GM18868 (cell line): ENCODE results near the gene GET4.

Experiments
- ATAC-seq: cut with Tn5 transposase; IDR thresholded peaks from one replicate; pipeline ENCODE4 v1.9.1; 2021; ENCODE audit warnings: mild to moderate bottlenecking, moderate library complexity; ENCODE audit not compliant: unreplicated experiment

The GET4 gene

DNA sequence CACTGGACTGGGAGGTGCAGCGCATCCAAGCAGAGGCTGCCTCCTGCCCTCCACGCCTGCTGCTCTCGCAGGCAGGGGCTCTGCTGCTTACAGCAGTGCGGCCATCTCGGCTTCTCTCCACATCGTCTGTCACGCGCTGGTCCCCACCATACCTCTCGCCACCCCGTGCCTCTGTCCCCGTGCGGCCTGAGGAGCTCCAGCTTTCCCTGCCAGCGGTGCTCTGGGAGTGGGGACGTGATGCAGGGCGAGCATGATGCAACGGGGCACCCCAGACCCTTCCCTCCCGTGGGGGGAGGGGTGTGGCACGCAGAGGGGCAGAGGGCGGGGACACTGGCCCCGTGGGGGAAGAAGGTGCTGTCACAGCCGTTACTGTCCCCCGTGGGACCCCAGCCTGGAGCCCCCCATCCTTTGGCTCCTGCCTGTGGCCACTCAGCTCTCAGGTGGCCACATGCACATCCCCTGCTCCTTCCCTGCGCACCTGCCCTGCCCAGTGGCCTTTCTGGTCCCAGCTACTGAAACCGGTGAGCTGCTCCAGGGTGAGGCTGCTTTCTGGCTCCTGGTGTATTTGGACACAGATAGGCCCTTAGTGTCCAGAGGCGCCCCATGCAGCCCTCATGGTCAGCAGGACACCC is 9.0 kb downstream of the GET4 start:
- ATAC-seq, result no peak

DNA sequence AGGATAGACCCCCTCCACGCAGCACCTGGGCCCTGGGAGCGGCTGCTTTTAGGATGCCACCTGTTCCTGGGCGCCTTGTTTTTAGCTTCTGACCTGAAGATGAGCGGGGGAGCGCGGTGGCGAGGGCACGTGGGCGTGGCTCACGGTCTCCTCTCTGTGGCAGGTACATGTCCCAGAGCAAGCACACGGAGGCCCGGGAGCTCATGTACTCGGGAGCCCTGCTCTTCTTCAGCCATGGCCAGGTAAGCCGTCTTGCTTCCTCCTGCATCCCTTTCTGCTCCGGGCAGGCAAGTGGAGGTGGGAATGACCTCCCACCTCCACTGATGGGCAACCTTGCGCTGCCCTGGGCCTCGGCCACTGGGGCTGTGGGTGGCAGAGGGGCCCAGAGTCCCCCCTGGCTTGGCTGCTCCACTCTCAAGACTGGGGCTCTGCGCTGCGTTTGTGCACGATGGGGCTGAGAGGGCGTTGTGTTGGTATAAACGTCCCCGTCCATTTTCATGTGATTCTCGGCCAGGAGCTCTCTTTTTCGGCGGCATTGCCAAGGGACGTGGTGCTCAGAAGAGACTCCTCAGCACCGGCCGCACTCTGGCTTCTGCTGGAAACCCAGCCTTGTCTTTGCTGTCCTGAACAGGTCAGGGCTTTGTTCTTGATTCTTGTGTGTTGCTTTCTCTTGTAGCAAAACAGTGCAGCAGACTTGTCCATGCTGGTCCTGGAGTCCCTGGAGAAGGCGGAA is 9.7 kb downstream of the GET4 start:
- ATAC-seq, result no peak

DNA sequence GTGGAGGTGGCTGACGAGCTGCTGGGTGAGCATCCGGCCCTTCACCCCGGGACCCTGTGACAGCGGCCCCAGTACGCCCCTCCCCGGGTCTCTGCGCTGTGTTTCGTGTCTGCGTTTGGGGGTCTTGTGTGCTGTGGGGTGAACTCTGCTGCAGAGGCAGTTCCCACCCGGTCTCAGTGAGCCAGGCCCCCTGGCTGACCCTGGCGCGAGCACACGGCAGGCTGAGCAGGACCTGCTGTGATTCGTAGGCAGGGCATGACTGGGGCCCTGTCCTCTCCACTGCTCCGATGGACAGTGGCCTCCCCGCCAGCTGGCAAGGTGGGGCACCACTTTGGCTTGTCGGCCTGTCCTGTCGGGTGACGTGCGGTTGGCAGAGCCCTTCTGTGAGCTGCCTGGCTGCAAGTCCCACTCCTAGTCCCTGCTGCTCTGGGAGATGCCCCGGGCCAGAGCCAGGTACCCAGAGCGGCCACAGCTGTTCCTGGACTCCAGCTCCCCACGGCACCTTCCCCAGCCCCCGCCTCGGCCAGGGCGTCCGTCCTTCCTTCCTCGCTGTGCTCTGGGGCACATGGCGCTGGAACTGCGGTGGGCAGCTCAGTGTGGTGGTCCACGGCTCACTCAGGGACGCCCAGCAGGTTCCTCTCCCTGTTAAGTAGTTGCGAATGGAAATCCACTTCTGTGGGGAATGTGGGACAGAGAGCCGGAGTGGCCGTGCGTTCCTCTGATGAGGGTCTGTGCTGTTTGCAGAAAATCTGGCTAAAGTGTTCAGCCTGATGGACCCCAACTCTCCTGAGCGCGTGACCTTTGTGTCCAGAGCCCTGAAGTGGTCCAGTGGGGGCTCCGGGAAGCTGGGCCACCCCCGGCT is 10.5 kb downstream of the GET4 start:
- ATAC-seq, result no peak

DNA sequence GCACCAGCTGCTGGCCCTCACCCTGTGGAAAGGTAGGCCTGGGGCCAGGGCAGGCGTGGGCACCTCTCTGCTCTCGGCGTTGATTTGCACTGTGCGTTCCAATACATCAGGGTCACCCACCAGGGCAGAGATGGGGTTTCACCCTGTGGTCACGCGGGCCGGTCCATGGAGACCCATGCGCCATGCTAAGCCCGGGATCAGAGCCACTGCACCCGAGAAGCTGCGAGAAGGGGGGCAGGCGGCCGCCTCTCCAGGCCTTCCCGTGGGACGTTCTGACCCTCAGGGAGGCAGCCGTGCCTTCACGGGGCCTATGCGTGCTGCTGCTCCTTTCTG is 11.1 kb downstream of the GET4 start:
- ATAC-seq, result no peak

DNA sequence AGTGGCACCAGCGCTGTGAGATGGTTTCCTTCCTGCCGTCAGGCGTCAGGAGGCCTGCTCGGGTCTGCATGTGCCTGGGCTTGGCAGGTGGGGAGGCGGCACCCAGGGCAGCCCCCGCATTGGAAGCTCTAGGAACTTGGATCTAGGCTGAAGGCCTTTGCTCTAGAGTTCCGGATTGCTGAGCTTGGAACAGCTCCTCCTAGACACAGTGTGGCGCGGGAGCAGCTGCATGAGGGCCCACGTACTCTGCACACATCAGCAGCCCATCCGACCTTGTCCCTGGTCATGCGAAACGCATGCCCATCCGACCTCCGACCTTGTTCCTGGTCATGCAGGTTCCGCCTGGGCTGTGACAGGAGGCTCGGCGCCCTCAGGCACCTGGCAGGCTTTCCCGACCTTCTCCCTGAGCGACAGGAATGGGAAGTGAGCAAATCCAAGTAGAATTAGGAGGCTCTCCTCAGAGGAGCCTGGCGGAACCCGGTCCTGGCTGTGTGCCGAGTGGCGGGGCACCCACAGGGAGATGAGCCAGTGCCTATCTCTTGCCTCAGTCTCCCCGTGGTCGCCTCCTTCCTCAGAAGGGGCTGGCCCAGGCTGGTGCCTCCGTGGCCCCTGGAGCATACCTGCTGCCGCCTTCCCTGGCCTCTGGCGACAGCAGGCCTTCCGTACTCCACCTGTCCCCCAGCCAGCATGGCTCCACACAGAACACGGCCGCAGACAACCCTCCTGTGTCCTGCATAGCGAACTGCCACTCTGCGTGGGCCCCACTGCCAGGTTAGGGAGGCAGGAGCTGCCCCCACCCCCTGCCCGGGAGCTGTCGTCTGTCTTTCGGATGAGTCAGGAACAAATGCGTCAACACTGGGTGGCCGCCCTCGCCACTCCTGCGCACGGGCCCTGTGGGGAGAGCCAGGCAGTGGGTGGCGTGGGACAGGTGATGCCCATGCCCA is 12.0 kb downstream of the GET4 start:
- no peak for ATAC-seq

DNA sequence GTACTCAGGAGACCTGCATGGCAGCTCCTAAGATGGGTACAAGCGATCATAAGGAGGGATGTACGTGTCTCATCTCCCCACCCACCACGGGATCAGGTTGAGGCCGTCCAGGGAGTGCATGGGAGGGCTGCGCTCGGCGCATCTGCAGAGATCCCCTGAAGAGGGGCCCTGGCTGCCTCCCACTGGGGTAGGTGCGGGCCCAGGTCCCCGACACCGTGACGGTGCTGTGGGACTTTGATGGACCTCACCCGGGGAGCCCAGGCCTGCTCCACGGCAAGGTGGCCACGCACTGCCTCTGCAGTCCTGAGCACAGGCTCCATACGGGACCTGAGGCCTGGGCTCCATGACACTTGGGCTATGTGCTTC is 12.7 kb downstream of the GET4 start:
- ATAC-seq, result no peak

DNA sequence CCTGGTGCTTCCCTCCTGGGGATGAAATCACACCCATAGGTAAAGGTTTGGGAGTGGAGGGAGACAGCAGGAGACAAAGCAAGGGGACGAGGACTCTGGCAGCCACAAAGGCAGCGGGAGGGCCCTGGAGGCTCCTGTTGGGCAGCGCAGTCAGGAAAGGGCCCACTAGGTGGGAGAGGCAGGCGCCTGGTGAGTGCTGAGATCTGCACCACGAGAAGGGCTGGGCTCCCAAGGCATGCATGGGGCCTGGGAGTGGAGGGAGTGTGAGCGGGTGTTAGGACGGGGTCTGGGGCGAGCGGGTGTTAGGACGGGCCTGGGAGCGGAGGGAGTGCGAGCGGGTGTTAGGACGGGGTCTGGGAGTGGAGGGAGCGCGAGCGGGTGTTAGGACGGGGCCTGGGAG is 13.0 kb downstream of the GET4 start:
- no peak for ATAC-seq

DNA sequence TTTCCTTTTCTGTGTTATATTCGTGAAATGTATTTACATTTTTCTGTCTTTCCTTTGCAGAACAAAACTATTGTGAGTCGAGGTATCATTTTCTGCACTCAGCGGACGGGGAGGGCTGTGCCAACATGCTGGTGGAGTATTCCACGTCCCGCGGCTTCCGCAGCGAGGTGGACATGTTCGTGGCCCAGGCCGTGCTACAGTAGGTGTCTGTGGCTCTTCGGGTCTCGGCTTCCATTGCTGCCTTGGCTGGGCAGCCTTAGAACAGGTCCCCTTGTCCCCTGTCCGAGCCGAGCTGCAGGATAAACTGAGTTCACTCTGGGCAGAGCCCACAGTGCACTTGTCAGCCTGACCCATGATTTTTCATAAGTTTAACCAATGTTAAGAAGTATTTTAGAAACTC is 14.5 kb downstream of the GET4 start:
- ATAC-seq, result no peak

DNA sequence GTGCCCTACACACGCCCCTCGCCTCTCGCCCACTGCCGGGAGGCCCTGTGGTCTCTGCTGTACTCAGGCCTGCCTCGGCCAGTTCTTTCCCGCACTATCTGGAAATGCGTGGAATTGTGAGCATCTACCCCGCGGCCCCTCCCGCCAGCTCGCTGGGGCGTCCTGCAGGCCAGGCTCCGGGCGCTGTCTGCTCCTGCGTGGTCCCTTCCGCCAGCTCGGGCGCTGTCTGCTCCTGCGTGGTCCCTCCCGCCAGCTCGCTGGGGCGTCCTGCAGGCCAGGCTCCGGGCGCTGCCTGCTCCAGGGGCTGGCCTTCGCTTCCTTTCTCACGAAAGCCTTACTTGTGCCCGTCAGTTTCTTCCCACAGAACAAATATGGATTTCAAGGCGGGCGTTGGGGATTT is 14.9 kb downstream of the GET4 start:
- no peak for ATAC-seq

DNA sequence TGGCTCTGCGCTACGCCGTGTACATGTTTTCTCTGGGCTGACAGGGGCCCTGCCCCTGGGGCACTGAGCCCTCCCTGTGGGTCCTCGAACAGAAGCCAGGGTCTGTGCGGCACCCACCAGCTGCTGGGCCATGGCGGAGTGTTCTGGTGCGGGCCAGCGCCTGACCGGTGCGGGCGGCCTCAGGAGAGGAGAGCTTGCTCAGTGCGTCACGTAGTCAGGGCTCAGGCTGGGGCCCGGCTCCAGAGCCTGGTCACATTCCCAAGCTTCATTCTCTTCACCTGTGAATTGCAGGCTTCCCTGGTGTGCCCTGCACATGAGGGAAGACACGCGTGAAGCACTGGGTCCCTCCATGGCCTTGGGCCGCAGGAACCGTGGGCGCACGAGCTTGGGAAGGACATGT is 15.5 kb downstream of the GET4 start:
- ATAC-seq, result no peak

DNA sequence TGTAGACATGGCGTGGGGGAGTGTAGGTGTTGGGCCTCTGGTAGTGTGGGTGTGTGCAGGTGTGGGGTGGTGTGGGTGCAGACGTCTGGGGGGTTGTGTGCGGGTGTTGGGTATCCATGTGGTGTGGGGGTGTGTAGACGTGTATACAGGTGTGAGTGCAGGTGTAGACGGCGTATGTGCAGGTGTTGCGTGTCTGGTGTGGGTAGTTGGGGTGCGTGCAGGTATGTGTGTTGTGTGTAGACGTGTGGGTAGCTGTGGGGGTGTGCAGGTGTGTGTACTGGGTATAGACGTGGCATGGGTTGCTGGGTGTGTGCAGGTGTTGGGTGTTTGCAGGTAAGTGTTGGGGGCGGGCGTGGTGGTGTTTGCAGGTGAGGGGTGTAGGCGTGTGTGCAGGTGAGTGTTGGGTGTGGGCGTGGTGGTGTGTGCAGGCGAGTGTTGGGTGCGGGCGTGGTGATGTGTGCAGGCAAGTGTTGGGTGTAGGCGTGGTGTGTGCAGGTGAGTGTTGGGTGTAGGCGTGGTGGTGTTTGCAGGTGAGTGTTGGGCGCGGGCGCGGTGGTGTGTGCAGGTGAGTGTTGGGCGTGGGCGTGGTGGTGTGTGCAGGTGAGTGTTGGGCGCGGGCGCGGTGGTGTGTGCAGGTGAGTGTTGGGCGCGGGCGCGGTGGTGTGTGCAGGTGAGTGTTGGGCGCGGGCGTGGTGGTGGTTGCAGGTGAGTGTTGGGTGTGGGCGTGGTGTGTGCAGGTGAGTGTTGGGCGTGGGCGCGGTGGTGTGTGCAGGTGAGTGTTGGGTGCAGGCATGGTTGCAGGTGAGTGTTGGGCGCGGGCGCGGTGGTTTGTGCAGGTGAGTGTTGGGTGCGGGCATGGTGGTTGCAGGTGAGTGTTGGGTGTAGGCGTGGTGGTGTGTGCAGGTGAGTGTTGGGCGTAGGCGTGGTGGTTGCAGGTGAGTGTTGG is 16.6 kb downstream of the GET4 start:
- ATAC-seq, result no peak

DNA sequence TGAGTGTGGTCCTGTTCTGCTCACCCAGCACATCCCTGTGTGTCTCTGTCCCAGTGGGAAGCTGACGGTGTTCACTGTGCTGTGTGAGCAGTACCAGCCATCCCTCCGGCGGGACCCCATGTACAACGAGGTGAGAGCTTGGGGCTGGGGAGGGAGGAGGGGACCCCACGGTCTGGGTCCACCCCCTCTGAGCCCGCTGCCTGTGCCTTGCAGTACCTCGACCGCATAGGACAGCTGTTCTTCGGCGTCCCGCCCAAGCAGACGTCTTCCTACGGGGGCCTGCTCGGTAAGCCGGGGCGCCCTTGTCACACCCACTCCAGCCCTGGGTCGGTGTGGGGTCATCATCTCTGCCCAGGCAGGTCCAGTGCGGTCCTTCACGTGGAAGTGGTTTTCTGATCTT is 17.3 kb downstream of the GET4 start:
- ATAC-seq, result no peak

DNA sequence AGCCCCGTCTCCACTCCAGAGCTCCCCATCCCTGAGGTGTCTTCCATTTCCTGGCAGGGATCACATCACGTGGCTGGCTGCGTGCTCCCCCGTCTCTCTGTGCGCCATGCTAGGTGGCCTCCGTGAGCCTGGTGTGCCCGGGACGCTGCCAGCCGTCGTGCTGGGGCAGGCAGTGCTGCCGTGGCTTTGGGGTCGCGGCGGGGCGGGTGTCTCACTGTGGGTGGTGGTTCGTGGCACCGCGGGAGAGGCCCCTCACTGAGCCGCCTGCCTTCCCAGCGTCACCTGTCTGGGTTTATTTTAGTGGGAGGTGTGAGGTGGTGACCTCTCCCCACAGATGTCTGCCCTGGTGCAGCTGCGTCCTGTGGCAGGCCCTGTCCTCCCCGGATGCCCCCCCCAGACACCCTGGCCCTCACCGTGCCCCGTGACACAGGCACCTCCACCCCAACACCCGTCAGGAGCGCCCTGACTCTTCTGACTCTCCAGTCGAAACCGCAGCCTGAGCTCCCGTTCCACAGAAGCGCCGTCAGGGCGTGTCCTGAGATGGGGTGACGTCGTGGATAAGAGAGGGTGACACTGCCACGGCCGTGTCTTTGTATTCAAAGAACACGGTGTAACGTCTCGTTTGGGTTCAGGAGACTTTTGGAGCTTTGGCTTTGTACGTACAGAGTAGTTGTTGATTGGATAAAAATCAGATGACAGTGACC is 18.0 kb downstream of the GET4 start:
- ATAC-seq, result no peak

DNA sequence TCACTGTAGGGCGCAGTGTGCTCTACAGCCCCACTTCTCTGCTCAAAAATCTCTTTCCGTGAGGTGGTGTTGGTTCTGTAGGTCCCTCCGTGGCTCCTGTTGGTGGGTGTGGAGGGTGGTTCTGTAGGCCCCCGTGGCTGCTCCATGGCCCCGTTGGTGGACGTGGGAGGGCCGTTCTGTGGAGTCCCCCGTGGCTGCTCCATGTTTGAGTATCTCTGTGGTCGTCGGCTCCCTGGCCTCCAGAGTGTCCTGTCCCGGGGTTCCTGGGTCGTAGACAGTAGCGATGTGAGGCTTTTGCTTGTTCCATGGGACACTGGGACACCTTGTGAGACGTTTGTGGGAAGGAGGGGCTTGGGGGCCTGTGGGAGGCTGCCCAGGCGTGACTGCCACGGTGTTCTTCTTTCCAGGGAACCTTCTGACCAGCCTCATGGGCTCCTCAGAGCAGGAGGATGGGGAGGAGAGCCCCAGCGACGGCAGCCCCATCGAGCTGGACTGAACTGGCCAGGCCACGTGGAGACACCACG is 18.6 kb downstream of the GET4 start:
- no peak for ATAC-seq

DNA sequence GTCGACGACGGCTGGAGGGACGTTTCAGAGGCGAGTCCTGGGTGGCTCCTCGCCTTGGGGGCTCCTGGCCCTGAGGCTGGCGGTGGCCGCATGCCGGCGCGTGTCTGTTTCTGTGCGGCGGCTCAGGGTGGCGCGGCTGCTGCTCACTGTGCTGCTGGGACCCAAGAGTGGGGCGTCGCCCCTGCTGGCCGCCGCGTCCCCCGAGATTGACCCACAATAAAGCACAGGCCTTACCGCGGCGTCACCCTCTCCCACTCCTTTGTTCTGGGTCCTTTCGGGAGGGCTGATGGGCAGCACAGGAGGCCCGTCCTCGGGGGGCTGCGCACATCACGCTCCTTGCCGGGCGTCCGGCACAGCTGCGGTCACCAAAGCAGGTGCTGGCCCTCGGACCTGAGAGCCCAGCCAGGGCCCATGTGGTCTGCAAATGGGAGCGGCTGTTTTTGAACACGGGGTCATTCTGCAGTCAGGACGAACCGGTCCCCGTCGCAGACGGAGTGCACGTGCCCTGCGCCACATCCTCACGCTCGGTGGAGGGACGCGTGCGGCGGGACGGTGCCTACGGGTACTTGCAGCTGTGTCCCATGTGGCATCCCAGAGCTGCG is 19.2 kb downstream of the GET4 start:
- no peak for ATAC-seq

DNA sequence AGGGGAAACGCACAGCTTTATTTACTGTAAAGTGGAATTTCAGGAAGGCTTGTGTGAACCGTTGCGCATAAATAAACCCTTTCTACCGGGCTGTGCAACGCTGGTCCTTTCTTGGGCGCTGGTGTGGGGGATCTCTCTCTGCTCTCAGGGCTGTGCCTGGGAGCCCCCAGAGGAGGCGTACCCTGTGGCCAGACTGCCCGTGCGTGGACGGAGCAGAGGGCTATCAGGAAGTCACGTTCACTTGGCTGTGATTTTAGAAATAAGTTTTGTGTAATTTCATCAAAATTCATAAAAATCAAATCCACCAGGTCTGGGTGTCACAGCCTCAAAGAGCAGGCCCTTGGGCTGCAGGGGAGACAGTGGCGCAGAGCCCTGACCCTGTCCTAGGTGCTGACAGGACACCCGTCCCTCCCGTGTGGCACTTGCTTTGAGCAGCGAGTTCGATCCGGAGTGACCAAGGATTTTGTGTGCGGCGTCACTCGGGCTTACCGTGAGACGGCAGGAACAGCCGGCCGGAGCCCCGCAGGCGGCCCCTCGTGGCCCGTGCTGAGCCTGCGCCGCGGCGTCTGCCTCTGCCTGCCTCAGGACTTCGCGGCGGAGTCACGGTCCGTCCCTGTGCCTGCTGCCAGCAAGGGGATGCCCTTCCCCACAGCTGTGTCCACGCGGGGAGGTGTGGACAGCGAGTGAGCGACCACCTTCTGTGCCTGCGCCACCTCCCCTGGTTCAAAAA is 20.2 kb downstream of the GET4 start:
- no peak for ATAC-seq

DNA sequence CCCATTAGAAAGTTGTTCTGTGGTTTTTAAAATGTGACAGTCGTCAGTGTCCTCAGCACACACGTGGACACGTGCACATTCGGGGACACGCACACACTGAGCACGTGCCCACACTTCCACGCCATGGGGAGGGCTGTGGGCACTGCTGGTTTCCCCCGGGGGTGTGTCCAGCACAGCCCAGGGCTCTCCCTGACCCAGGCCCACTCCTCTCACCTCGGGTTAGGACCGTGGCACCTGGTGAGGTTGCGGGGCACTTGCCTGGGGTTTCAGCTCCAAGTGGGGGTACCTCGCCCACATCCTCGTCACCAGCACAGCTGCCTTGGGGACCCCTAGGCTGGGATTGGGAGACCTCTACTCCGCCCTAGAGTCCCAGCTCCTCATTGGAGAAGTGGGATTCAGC is 20.7 kb downstream of the GET4 start:
- no peak for ATAC-seq

DNA sequence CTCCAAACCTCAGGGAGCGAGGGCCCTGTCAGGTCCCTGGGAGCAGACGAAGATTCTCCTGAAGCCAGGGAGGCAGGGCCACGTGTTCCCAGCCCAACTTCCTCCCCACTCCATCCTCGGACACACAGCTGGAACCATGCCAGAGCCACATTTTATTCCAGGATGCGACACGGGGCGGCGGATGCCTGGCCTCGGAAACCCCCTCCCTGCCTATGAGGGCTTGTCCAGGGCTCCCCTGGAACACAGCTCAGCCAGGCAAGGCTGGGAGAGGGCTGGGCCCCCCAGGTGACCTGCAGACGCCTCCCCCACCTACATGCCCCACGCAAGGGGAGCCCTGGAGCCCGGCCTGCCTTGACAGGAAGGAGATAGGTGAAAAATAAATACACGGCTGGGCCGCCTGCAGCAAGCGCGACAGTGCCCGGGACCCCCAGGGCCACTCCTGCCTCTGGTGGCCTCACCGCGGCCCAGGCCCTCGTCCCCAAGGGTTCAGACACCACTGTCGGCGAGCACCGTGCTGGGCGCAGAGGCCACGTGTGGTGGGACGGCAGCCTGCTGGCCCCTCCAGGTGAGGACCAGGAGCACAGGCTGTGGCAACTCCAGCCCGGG is 21.5 kb downstream of the GET4 start:
- ATAC-seq, result no peak
